OCI-LY7 (cell line): Measurements from ENCODE around the gene WDR26.

Experiments used
- CTCF ChIP-seq: fragments of 200-600 bp; sonication (generic); conservative IDR thresholded peaks from 2 replicates; pipeline ENCODE4 v1.5.1; 2014; ENCODE audit warnings: mild to moderate bottlenecking, antibody characterized with exemption, low read length, moderate library complexity, mixed read lengths
- EZH2phosphoT487 ChIP-seq: fragments of 200-600 bp; sonication (generic); IDR thresholded peaks from 2 replicates; pipeline ENCODE4 v1.6.1; 2018; ENCODE audit warnings: low read depth, borderline replicate concordance, mild to moderate bottlenecking, mixed run types, antibody characterized with exemption, low read length, moderate library complexity, mixed read lengths

GRCh38 chr1:224378855-224379631 lies 55.6 kb downstream of the WDR26 start:
- TF ChIP-seq CTCF (no peak), EZH2phosphoT487 (no peak)
